ENCODE measurements around the gene NRXN2.

NRXN2 gene

DNA sequence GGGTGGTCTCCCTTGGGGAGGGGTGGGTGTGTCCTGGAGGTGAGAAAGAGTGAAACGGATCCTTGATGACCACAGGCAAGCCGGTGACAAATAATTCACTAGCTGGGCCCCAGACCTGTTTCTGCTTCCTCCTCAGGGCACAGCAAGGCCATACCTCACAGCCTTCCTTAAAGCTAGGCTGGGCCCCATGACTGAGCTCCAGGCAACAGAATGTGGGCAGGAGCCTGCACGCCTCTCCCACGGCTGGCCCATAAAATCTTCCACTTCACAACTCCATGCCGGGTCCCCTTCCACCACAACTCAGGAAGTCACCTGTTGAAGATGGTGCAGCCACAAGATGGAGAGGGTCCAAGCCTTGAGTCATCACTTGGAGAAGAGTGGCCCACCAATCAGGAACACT lies 108.1 kb downstream of the NRXN2 start:
- H4K20me1 ChIP-seq (ENCODE audit: control insufficient read depth, insufficient read depth, low read depth, low read length): no peaks in the 10 kb centered on the region
- no peak for TF ChIP-seq EZH2phosphoT487 (IDR thresholded peaks at IDR 0.05; ENCODE audit: borderline replicate concordance, low read length)
- TF ChIP-seq, protein P1, sequence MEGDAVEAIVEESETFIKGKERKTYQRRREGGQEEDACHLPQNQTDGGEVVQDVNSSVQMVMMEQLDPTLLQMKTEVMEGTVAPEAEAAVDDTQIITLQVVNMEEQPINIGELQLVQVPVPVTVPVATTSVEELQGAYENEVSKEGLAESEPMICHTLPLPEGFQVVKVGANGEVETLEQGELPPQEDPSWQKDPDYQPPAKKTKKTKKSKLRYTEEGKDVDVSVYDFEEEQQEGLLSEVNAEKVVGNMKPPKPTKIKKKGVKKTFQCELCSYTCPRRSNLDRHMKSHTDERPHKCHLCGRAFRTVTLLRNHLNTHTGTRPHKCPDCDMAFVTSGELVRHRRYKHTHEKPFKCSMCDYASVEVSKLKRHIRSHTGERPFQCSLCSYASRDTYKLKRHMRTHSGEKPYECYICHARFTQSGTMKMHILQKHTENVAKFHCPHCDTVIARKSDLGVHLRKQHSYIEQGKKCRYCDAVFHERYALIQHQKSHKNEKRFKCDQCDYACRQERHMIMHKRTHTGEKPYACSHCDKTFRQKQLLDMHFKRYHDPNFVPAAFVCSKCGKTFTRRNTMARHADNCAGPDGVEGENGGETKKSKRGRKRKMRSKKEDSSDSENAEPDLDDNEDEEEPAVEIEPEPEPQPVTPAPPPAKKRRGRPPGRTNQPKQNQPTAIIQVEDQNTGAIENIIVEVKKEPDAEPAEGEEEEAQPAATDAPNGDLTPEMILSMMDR (IDR thresholded peaks at IDR 0.05; ENCODE audit: low read depth, low read length, poor library complexity, severe bottlenecking): no peak
- no peaks in the 10 kb centered on the region for H3K27me3 ChIP-seq (ENCODE audit: control insufficient read depth, low read length)
- no peak overlapping the region for H3K27ac ChIP-seq (ENCODE audit: low read depth, low read length)
- no peak overlapping the region for H3K4me2 ChIP-seq (ENCODE audit: low read length)
- no peaks in the 10 kb centered on the region for H3F3A ChIP-seq (ENCODE audit: control insufficient read depth, insufficient read depth)
- H3K4me1 ChIP-seq (ENCODE audit: control insufficient read depth, low read length): no peaks in the 10 kb centered on the region
- H3K4me3 ChIP-seq (ENCODE audit: low read length): no peak overlapping the region
- no peaks in the 10 kb centered on the region for H3K79me2 ChIP-seq (ENCODE audit: control insufficient read depth, low read length)
- no peaks in the 10 kb centered on the region for H3K9me3 ChIP-seq (ENCODE audit: control insufficient read depth, insufficient read depth, low read length)
- no peaks in the 10 kb centered on the region for H3K36me3 ChIP-seq (ENCODE audit: control insufficient read depth, low read length)
- H3K9me2 ChIP-seq (replicated peaks; ENCODE audit: control insufficient read depth, low read length): no peaks in the 10 kb centered on the region

DNA sequence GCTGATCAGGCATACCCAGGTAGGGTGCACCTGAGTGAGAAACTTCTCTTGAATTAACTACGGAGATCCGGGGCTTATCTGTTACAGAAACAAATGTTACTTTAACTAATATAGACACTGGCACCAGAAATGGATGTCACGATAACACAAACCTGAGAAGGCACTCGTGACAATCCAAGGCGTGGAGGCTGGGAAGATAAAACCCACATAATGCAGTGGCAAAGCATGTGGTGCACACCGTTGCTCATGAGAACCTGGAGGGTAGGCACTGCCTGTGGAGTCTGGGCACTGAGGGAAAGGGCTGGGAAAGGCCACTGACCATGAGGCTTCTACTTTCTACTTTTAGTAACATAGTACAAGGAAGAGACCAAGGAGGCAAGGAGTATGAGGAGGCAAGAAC lies 109.3 kb downstream of the NRXN2 start:
- TF ChIP-seq EZH2phosphoT487 (IDR thresholded peaks at IDR 0.05; ENCODE audit: borderline replicate concordance, low read length): no peak
- TF ChIP-seq, protein P1 (IDR thresholded peaks at IDR 0.05; ENCODE audit: low read depth, low read length, poor library complexity, severe bottlenecking): no peak
- Histone ChIP-seq H3K9me3 (ENCODE audit: control insufficient read depth, insufficient read depth, low read length) (no peaks in the 10 kb centered on the region), H3K36me3 (ENCODE audit: control insufficient read depth, low read length) (no peaks in the 10 kb centered on the region), H3F3A (ENCODE audit: control insufficient read depth, insufficient read depth) (no peaks in the 10 kb centered on the region), H3K27ac (ENCODE audit: low read depth, low read length) (no peak overlapping the region), H3K4me2 (ENCODE audit: low read length) (no peak overlapping the region), H3K9me2 (replicated peaks; ENCODE audit: control insufficient read depth, low read length) (no peaks in the 10 kb centered on the region), H4K20me1 (ENCODE audit: control insufficient read depth, insufficient read depth, low read depth, low read length) (no peaks in the 10 kb centered on the region), H3K79me2 (ENCODE audit: control insufficient read depth, low read length) (no peaks in the 10 kb centered on the region), H3K4me3 (ENCODE audit: low read length) (no peak overlapping the region), H3K4me1 (ENCODE audit: control insufficient read depth, low read length) (no peaks in the 10 kb centered on the region), H3K27me3 (ENCODE audit: control insufficient read depth, low read length) (no peaks in the 10 kb centered on the region)

DNA sequence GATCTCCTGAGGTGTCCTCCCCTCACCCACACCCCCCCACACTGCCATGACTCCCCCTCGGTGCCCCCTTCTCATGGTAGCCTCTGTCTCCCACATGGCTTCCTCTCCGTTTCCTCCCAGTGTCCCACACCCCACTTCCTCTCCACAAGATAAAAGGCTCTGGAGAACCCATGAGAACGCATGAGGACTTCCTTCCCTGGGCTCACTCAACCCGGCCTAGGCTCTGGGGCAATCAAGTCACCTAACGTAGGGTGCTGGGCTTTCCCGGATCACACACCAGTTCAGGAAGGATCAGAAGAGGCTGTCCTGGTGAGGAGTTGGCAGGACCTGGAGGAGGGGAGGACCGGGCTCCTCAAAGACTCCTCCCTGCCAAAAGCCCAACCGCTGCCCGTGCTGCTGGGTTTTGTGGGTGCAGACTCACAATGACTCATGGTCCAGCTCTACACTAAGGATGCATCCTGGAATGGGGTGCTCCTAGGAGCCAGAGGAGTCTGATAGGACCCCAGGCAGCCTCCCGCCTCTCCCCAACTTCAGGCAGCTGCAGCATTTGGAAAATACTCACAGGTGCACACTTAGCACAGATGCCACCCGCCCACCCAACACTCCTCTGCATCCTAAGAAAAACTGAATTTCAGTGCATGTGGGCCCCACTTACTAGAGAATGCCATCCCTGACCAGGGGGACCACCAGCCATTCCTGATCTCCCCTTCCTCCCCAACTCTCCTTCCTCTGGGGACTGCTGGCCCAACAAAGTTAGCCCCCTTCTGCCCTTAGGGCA lies 110.9 kb downstream of the NRXN2 start:
- no peaks in the 10 kb centered on the region for H3K9me2 ChIP-seq (replicated peaks; ENCODE audit: control insufficient read depth, low read length)
- no peaks in the 10 kb centered on the region for H3K36me3 ChIP-seq (ENCODE audit: control insufficient read depth, low read length)
- no peak overlapping the region for H3K4me2 ChIP-seq (ENCODE audit: low read length)
- no peaks in the 10 kb centered on the region for H3F3A ChIP-seq (ENCODE audit: control insufficient read depth, insufficient read depth)
- H3K4me1 ChIP-seq (ENCODE audit: control insufficient read depth, low read length): no peaks in the 10 kb centered on the region
- no peak for TF ChIP-seq EZH2phosphoT487 (IDR thresholded peaks at IDR 0.05; ENCODE audit: borderline replicate concordance, low read length)
- TF ChIP-seq, protein P1 (IDR thresholded peaks at IDR 0.05; ENCODE audit: low read depth, low read length, poor library complexity, severe bottlenecking): no peak
- no peak overlapping the region for H3K4me3 ChIP-seq (ENCODE audit: low read length)
- no peaks in the 10 kb centered on the region for H4K20me1 ChIP-seq (ENCODE audit: control insufficient read depth, insufficient read depth, low read depth, low read length)
- no peaks in the 10 kb centered on the region for H3K9me3 ChIP-seq (ENCODE audit: control insufficient read depth, insufficient read depth, low read length)
- no peak overlapping the region for H3K27ac ChIP-seq (ENCODE audit: low read depth, low read length)
- no peaks in the 10 kb centered on the region for H3K27me3 ChIP-seq (ENCODE audit: control insufficient read depth, low read length)
- H3K79me2 ChIP-seq (ENCODE audit: control insufficient read depth, low read length): no peaks in the 10 kb centered on the region
